H9 (cell line): Measurements from ENCODE around the gene RAD50. TPM values are rescaled to one million over a fixed set of nuclear protein-coding genes. Genes with fewer than 3 reads are reported as not detected.

Experiments used
- DNase-seq: peaks from one replicate; pipeline ENCODE4 v3.0.0-alpha.2; 2017
- H2AFZ ChIP-seq: one replicate; pipeline ENCODE4 v1.6.1; 2013; ENCODE audit warnings: mild to moderate bottlenecking, low read length, control low read depth, moderate library complexity
- H2AK5ac ChIP-seq: 2 replicates; pipeline ENCODE4 v1.6.1; 2013; ENCODE audit warnings: low read length, control low read depth, mixed read lengths; ENCODE audit not compliant: insufficient read length
- H2BK120ac ChIP-seq: one replicate; pipeline ENCODE4 v1.6.1; 2013; ENCODE audit warnings: low read depth, mild to moderate bottlenecking, low read length, control low read depth, inconsistent platforms; ENCODE audit not compliant: poor library complexity, severe bottlenecking
- H2BK12ac ChIP-seq: 2 replicates; pipeline ENCODE4 v1.6.1; 2013; ENCODE audit warnings: low read length, control low read depth, mixed read lengths, low read depth; ENCODE audit not compliant: insufficient read length
- H2BK15ac ChIP-seq: 2 replicates; pipeline ENCODE4 v1.6.1; 2013; ENCODE audit warnings: low read depth, low read length, control low read depth
- H2BK20ac ChIP-seq: one replicate; pipeline ENCODE4 v1.6.1; 2013; ENCODE audit warnings: low read depth, mild to moderate bottlenecking, low read length, control low read depth, inconsistent platforms; ENCODE audit not compliant: poor library complexity, severe bottlenecking
- H2BK5ac ChIP-seq: 2 replicates; pipeline ENCODE4 v1.6.1; 2013; ENCODE audit warnings: low read length, control low read depth, mixed read lengths; ENCODE audit not compliant: insufficient read length
- H3K14ac ChIP-seq: 2 replicates; pipeline ENCODE4 v1.6.1; 2013; ENCODE audit warnings: low read length, control low read depth; ENCODE audit not compliant: insufficient read depth
- H3K18ac ChIP-seq: 2 replicates; pipeline ENCODE4 v1.6.1; 2013; ENCODE audit warnings: low read depth, mild to moderate bottlenecking, mixed read lengths, low read length, control low read depth; ENCODE audit not compliant: insufficient read length
- H3K23ac ChIP-seq: 2 replicates; pipeline ENCODE4 v1.6.1; 2013; ENCODE audit warnings: low read length, control low read depth, mixed read lengths, low read depth; ENCODE audit not compliant: insufficient read length
- H3K23me2 ChIP-seq: 2 replicates; pipeline ENCODE4 v1.6.1; 2013; ENCODE audit warnings: low read depth, mild to moderate bottlenecking, mixed read lengths, low read length, control low read depth; ENCODE audit not compliant: insufficient read length, poor library complexity, severe bottlenecking
- H3K27ac ChIP-seq: 2 replicates; pipeline ENCODE4 v1.5.1; 2013; ENCODE audit warnings: low read length, control low read depth, mixed read lengths, low read depth; ENCODE audit not compliant: insufficient read length
- H3K27me3 ChIP-seq: 2 replicates; pipeline ENCODE4 v1.6.1; 2013; ENCODE audit warnings: low read length, control low read depth, inconsistent platforms; ENCODE audit not compliant: insufficient read depth
- H3K4ac ChIP-seq: 2 replicates; pipeline ENCODE4 v1.6.1; 2013; ENCODE audit warnings: low read depth, mild to moderate bottlenecking, control low read depth, inconsistent platforms, low read length, moderate library complexity
- H3K4me1 ChIP-seq: 2 replicates; pipeline ENCODE4 v1.6.1; 2013; ENCODE audit warnings: low read length, control low read depth, inconsistent platforms; ENCODE audit not compliant: insufficient read depth
- H3K4me2 ChIP-seq: 2 replicates; pipeline ENCODE4 v1.6.1; 2013; ENCODE audit warnings: low read length, control low read depth, mixed read lengths; ENCODE audit not compliant: insufficient read length, insufficient read depth
- H3K56ac ChIP-seq: 2 replicates; pipeline ENCODE4 v1.6.1; 2013; ENCODE audit warnings: low read depth, mild to moderate bottlenecking, mixed read lengths, low read length, control low read depth; ENCODE audit not compliant: insufficient read length
- H3K79me1 ChIP-seq: 2 replicates; pipeline ENCODE4 v1.6.1; 2013; ENCODE audit warnings: low read depth, mild to moderate bottlenecking, moderate library complexity, low read length, control low read depth, inconsistent platforms; ENCODE audit not compliant: insufficient read depth, poor library complexity, severe bottlenecking
- H3K79me2 ChIP-seq: 2 replicates; pipeline ENCODE4 v1.6.1; 2013; ENCODE audit warnings: low read length, control low read depth, inconsistent platforms; ENCODE audit not compliant: insufficient read depth
- H3K9ac ChIP-seq: 2 replicates; pipeline ENCODE4 v1.6.1; 2013; ENCODE audit warnings: low read length, control low read depth, mixed read lengths; ENCODE audit not compliant: insufficient read length; ENCODE audit errors: extremely low read depth
- H3K9me3 ChIP-seq: one replicate; pipeline ENCODE4 v1.6.1; 2013; ENCODE audit warnings: low read depth, low read length, inconsistent platforms; ENCODE audit not compliant: control insufficient read depth
- H3T11ph ChIP-seq: one replicate; pipeline ENCODE4 v1.6.1; 2013; ENCODE audit warnings: mild to moderate bottlenecking, low read length, control low read depth, inconsistent platforms
- H4K20me1 ChIP-seq: one replicate; pipeline ENCODE4 v1.6.1; 2013; ENCODE audit not compliant: control insufficient read depth, insufficient read length, insufficient read depth
- H4K5ac ChIP-seq: 2 replicates; pipeline ENCODE4 v1.6.1; 2013; ENCODE audit warnings: low read depth, mild to moderate bottlenecking, mixed read lengths, low read length, control low read depth; ENCODE audit not compliant: insufficient read length
- H4K8ac ChIP-seq: replicated peaks from 2 replicates; pipeline ENCODE4 v1.6.1; 2013; ENCODE audit warnings: low read length, control low read depth, mixed read lengths, low read depth; ENCODE audit not compliant: insufficient read length
- H4K91ac ChIP-seq: 2 replicates; pipeline ENCODE4 v1.6.1; 2013; ENCODE audit warnings: low read depth, mild to moderate bottlenecking, moderate library complexity, mixed read lengths, low read length, control low read depth; ENCODE audit not compliant: insufficient read length
- H3K27ac Mint-ChIP-seq, 3 experiments: 2 replicates in 2 of 3; 3 replicates in 1 of 3; pipeline ENCODE4 v1.8.0; 2020 to 2021; ENCODE audit warnings: mixed read lengths in 3 of 3, mild to moderate bottlenecking in 1 of 3, moderate library complexity in 1 of 3
- H3K27me3 Mint-ChIP-seq: 2 replicates; pipeline ENCODE4 v1.8.0; 2021; ENCODE audit warnings: low read depth, mild to moderate bottlenecking, moderate library complexity, mixed read lengths
- H3K36me3 Mint-ChIP-seq, 3 experiments: 2 replicates in 2 of 3; 3 replicates in 1 of 3; pipeline ENCODE4 v1.8.0; 2020 to 2021; ENCODE audit warnings: low read depth in 3 of 3, mixed read lengths in 3 of 3; ENCODE audit not compliant: insufficient read depth in 1 of 3
- H3K4me1 Mint-ChIP-seq, 2 experiments: 2 replicates each; pipeline ENCODE4 v1.8.0; 2020; ENCODE audit warnings: mixed read lengths in 2 of 2
- H3K4me3 Mint-ChIP-seq, 2 experiments: 2 replicates in 1 of 2; 3 replicates in 1 of 2; pipeline ENCODE4 v1.8.0; 2020 to 2021; ENCODE audit warnings: mild to moderate bottlenecking in 2 of 2, mixed read lengths in 2 of 2, moderate library complexity in 1 of 2
- H3K9me3 Mint-ChIP-seq, 2 experiments: 2 replicates in 1 of 2; 3 replicates in 1 of 2; pipeline ENCODE4 v1.8.0; 2020; ENCODE audit warnings: mild to moderate bottlenecking in 2 of 2, mixed read lengths in 2 of 2, moderate library complexity in 1 of 2
- WGBS: extraction: QIAGEN DNeasy Blood & Tissue Kit; methylation state at CpG from one replicate; pipeline ENCODE4 v1.1.7; 2013; ENCODE audit warnings: missing lambda C conversion rate, low lambda C conversion rate, mixed read lengths; ENCODE audit not compliant: insufficient read length; ENCODE audit errors: extremely low coverage; 5-methylcytosine and 5-hydroxymethylcytosine counted together
- total RNA-seq: library from RNA; stranded (reverse); gene quantifications from 2 replicates; pipeline ENCODE4 v1.2.1, GENCODE V29; 2021
- TF ChIP-seq, protein P1 (sequence below): fragments of 200-600 bp; sonication (generic); conservative IDR thresholded peaks from 3 replicates; pipeline ENCODE4 v1.8.0; 2021; ENCODE audit warnings: antibody characterized with exemption, mild to moderate bottlenecking

RAD50 gene
- total RNA-seq, 1 experiment from 2014 or later: 46.1 TPM

DNA sequence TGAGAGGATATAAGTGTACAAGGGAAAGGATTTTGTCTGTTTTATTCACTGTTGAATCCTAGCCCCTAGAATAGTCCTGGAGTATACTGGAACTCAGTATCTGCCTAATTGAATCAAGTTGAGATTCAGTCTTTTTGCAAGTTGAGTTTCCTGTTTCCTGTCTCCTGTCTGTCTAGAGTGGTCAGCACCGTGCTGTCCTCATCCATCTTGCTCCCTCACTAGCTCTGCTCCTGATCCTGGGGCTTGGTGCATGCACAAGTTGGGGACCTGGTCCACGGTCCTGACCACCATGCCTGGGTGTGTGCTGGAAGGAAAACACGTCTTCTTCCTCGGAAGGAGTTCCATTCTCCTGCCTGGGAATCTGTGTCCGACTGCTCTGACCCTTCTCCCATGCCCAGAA lies 16.6 kb upstream of the RAD50 start:
- WGBS: no CpG with 5 or more reads among the region's 5 CpGs
- no peak overlapping the region for H2AFZ ChIP-seq
- H3K79me2 ChIP-seq: no peaks in the 10 kb centered on the region
- no peak overlapping the region for H2BK15ac ChIP-seq
- no peak overlapping the region for H3K27ac ChIP-seq
- no peak for DNase-seq
- H3K23me2 ChIP-seq: no peaks in the 10 kb centered on the region
- H2BK20ac ChIP-seq: no peak overlapping the region
- H2BK12ac ChIP-seq: no peak overlapping the region
- H3K23ac ChIP-seq: no peak overlapping the region
- Mint-ChIP-seq H3K27me3 (peaks cover 15% of the 10 kb centered on the region), H3K27ac (no peak overlapping the region), H3K4me1 (no peaks in the 10 kb centered on the region; a peak in 2 of 4 replicates), H3K4me3 (no peak overlapping the region), H3K36me3 (no peaks in the 10 kb centered on the region), H3K9me3 (no peaks in the 10 kb centered on the region)
- H4K8ac ChIP-seq: no peak overlapping the region
- no peak overlapping the region for H3K56ac ChIP-seq
- H3K27me3 ChIP-seq: no peaks in the 10 kb centered on the region
- H3K4me1 ChIP-seq: no peaks in the 10 kb centered on the region
- no peak overlapping the region for H2AK5ac ChIP-seq
- TF ChIP-seq, protein P1, sequence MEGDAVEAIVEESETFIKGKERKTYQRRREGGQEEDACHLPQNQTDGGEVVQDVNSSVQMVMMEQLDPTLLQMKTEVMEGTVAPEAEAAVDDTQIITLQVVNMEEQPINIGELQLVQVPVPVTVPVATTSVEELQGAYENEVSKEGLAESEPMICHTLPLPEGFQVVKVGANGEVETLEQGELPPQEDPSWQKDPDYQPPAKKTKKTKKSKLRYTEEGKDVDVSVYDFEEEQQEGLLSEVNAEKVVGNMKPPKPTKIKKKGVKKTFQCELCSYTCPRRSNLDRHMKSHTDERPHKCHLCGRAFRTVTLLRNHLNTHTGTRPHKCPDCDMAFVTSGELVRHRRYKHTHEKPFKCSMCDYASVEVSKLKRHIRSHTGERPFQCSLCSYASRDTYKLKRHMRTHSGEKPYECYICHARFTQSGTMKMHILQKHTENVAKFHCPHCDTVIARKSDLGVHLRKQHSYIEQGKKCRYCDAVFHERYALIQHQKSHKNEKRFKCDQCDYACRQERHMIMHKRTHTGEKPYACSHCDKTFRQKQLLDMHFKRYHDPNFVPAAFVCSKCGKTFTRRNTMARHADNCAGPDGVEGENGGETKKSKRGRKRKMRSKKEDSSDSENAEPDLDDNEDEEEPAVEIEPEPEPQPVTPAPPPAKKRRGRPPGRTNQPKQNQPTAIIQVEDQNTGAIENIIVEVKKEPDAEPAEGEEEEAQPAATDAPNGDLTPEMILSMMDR: no peak
- no peak overlapping the region for H3K4me2 ChIP-seq
- H2BK120ac ChIP-seq: no peak overlapping the region
- H4K5ac ChIP-seq: no peak overlapping the region
- H3K4ac ChIP-seq: no peak overlapping the region
- no peak overlapping the region for H3K18ac ChIP-seq
- no peak overlapping the region for H3T11ph ChIP-seq
- H4K91ac ChIP-seq: no peak overlapping the region
- H3K14ac ChIP-seq: no peak overlapping the region
- no peaks in the 10 kb centered on the region for H3K9me3 ChIP-seq
- no peak overlapping the region for H3K9ac ChIP-seq
- H4K20me1 ChIP-seq: no peaks in the 10 kb centered on the region
- no peak overlapping the region for H2BK5ac ChIP-seq
- H3K79me1 ChIP-seq: no peaks in the 10 kb centered on the region
